MM.1S (cell line): ENCODE results near the gene LINGO4.

Experiments used
- DNase-seq: peaks from one replicate; pipeline ENCODE4 v3.0.0-alpha.2; 2015
- H2AFZ ChIP-seq: fragments of 300-600 bp; sonication (generic); 2 replicates; pipeline ENCODE4 v1.6.0; 2016; ENCODE audit warnings: antibody characterized with exemption, low read length
- H3F3A ChIP-seq: fragments of 300-600 bp; sonication (generic); 2 replicates; pipeline ENCODE4 v1.6.1; 2016; ENCODE audit warnings: mild to moderate bottlenecking, antibody characterized with exemption, low read length, moderate library complexity, mixed read lengths; ENCODE audit not compliant: insufficient read depth
- H3K27ac ChIP-seq: fragments of 300-600 bp; sonication (generic); 2 replicates; pipeline ENCODE4 v1.5.1; 2016; ENCODE audit warnings: mild to moderate bottlenecking, low read length
- H3K27me3 ChIP-seq: fragments of 300-600 bp; sonication (generic); replicated peaks from 2 replicates; pipeline ENCODE4 v1.6.0; 2016; ENCODE audit warnings: low read length; ENCODE audit not compliant: insufficient read depth
- H3K36me3 ChIP-seq: fragments of 300-600 bp; sonication (generic); replicated peaks from 2 replicates; pipeline ENCODE4 v1.6.1; 2016; ENCODE audit warnings: mild to moderate bottlenecking, low read length, mixed read lengths; ENCODE audit not compliant: insufficient read depth
- H3K4me1 ChIP-seq: fragments of 300-600 bp; sonication (generic); 2 replicates; pipeline ENCODE4 v1.6.1; 2016; ENCODE audit warnings: low read length, mixed read lengths
- H3K4me2 ChIP-seq: fragments of 300-600 bp; sonication (generic); 2 replicates; pipeline ENCODE4 v1.6.0; 2016; ENCODE audit warnings: low read depth, low read length
- H3K4me3 ChIP-seq: fragments of 300-600 bp; sonication (generic); 2 replicates; pipeline ENCODE4 v1.5.1; 2016; ENCODE audit warnings: low read length, mixed read lengths
- H3K79me2 ChIP-seq: fragments of 300-600 bp; sonication (generic); 2 replicates; pipeline ENCODE4 v1.6.1; 2016; ENCODE audit warnings: mixed run types, low read length, mixed read lengths
- H3K9ac ChIP-seq: fragments of 300-600 bp; sonication (generic); 2 replicates; pipeline ENCODE4 v1.6.1; 2016; ENCODE audit warnings: low read length, mixed read lengths
- H3K9me2 ChIP-seq: fragments of 300-600 bp; sonication (generic); replicated peaks from 2 replicates; pipeline ENCODE4 v1.6.1; 2016; ENCODE audit warnings: mild to moderate bottlenecking, low read length, mixed read lengths; ENCODE audit not compliant: insufficient read depth
- H3K9me3 ChIP-seq: fragments of 300-600 bp; sonication (generic); replicated peaks from 2 replicates; pipeline ENCODE4 v1.6.1; 2016; ENCODE audit warnings: mild to moderate bottlenecking, low read length, mixed read lengths; ENCODE audit not compliant: insufficient read depth
- H4K20me1 ChIP-seq: fragments of 300-600 bp; sonication (generic); 2 replicates; pipeline ENCODE4 v1.6.1; 2016; ENCODE audit warnings: mild to moderate bottlenecking, low read length, moderate library complexity, mixed read lengths; ENCODE audit not compliant: insufficient read depth
- CTCF ChIP-seq: fragments of 300-600 bp; sonication (generic); IDR thresholded peaks from 2 replicates; pipeline ENCODE4 v1.5.1; 2016; ENCODE audit warnings: antibody characterized with exemption, low read length, mixed read lengths
- EZH2 ChIP-seq: fragments of 300-600 bp; sonication (generic); optimal IDR thresholded peaks from 2 replicates; pipeline ENCODE3; 2017; ENCODE audit warnings: low read depth, mild to moderate bottlenecking, antibody characterized with exemption, low read length, mixed read lengths
- EZH2phosphoT487 ChIP-seq: fragments of 300-600 bp; sonication (generic); IDR thresholded peaks from 2 replicates; pipeline ENCODE4 v1.6.1; 2018; ENCODE audit warnings: antibody characterized with exemption, low read length

Gene LINGO4

GRCh38 chr1:151838222-151839081 is 33.2 kb upstream of the LINGO4 start:
- H3K27me3 ChIP-seq: no peaks in the 10 kb centered on the region
- H3K4me3 ChIP-seq: peak overlapping the region; percentile 75
- no peaks in the 10 kb centered on the region for H3K79me2 ChIP-seq
- H3K4me2 ChIP-seq: peak overlapping the region; percentile 92
- peak overlapping the region; percentile 92 for H2AFZ ChIP-seq
- no peaks in the 10 kb centered on the region for H4K20me1 ChIP-seq
- no peak for TF ChIP-seq CTCF
- no peak for TF ChIP-seq EZH2phosphoT487
- no peak for TF ChIP-seq EZH2
- no peaks in the 10 kb centered on the region for H3K9me3 ChIP-seq
- H3K9me2 ChIP-seq: no peaks in the 10 kb centered on the region
- H3K27ac ChIP-seq: peak overlapping the region; percentile 0; the same call in 1 of the 2 replicates
- H3F3A ChIP-seq: peaks cover 21% of the 10 kb centered on the region
- DNase-seq: peak; percentile 20
- no peaks in the 10 kb centered on the region for H3K36me3 ChIP-seq
- H3K9ac ChIP-seq: peak overlapping the region; percentile 66; the same call in 1 of the 2 replicates
- H3K4me1 ChIP-seq: peaks cover 41% of the 10 kb centered on the region

GRCh38 chr1:151837884-151838221 is 32.6 kb upstream of the LINGO4 start:
- Histone ChIP-seq H3K9ac (no peak overlapping the region), H3K27ac (no peak overlapping the region)
- no peak for DNase-seq

GRCh38 chr1:151837197-151837596 is 32.0 kb upstream of the LINGO4 start:
- no peak overlapping the region for H3K9ac ChIP-seq

More at GRCh38 chr1:151837884-151838221, 32.6 kb upstream of the LINGO4 start:
- no peaks in the 10 kb centered on the region for H3K9me3 ChIP-seq
- H3F3A ChIP-seq: peaks cover 21% of the 10 kb centered on the region
- no peak overlapping the region for H3K4me2 ChIP-seq
- no peak for TF ChIP-seq EZH2
- TF ChIP-seq CTCF: no peak
- no peak for TF ChIP-seq EZH2phosphoT487
- H3K4me3 ChIP-seq: no peak overlapping the region
- no peak overlapping the region for H2AFZ ChIP-seq
- H3K9me2 ChIP-seq: no peaks in the 10 kb centered on the region
- no peaks in the 10 kb centered on the region for H3K36me3 ChIP-seq
- no peaks in the 10 kb centered on the region for H3K27me3 ChIP-seq
- H3K4me1 ChIP-seq: peaks cover 43% of the 10 kb centered on the region
- no peaks in the 10 kb centered on the region for H4K20me1 ChIP-seq
- H3K79me2 ChIP-seq: no peaks in the 10 kb centered on the region

More at GRCh38 chr1:151837197-151837596, 32.0 kb upstream of the LINGO4 start:
- Histone ChIP-seq H4K20me1 (no peaks in the 10 kb centered on the region), H3K9me3 (no peaks in the 10 kb centered on the region), H3K9me2 (no peaks in the 10 kb centered on the region), H3F3A (peaks cover 21% of the 10 kb centered on the region), H3K36me3 (no peaks in the 10 kb centered on the region), H3K27me3 (no peaks in the 10 kb centered on the region), H3K27ac (peak overlapping the region; percentile 32; the same call in 1 of the 2 replicates), H3K79me2 (no peaks in the 10 kb centered on the region), H3K4me1 (peaks cover 43% of the 10 kb centered on the region), H3K4me3 (no peak overlapping the region), H2AFZ (peak overlapping the region; percentile 7), H3K4me2 (peak overlapping the region; percentile 14; the same call in 1 of the 2 replicates)
- no peak for DNase-seq
- TF ChIP-seq EZH2phosphoT487 (no peak), CTCF (no peak), EZH2 (no peak)
